MM.1S (cell line): Measurements from ENCODE around the gene PROC.

Experiments used
- DNase-seq: peaks from one replicate; pipeline ENCODE4 v3.0.0-alpha.2; 2015
- H2AFZ ChIP-seq: fragments of 300-600 bp; sonication (generic); 2 replicates; pipeline ENCODE4 v1.6.0; 2016; ENCODE audit warnings: antibody characterized with exemption, low read length
- H3F3A ChIP-seq: fragments of 300-600 bp; sonication (generic); 2 replicates; pipeline ENCODE4 v1.6.1; 2016; ENCODE audit warnings: mild to moderate bottlenecking, antibody characterized with exemption, low read length, moderate library complexity, mixed read lengths; ENCODE audit not compliant: insufficient read depth
- H3K27ac ChIP-seq: fragments of 300-600 bp; sonication (generic); 2 replicates; pipeline ENCODE4 v1.5.1; 2016; ENCODE audit warnings: mild to moderate bottlenecking, low read length
- H3K27me3 ChIP-seq: fragments of 300-600 bp; sonication (generic); replicated peaks from 2 replicates; pipeline ENCODE4 v1.6.0; 2016; ENCODE audit warnings: low read length; ENCODE audit not compliant: insufficient read depth
- H3K36me3 ChIP-seq: fragments of 300-600 bp; sonication (generic); replicated peaks from 2 replicates; pipeline ENCODE4 v1.6.1; 2016; ENCODE audit warnings: mild to moderate bottlenecking, low read length, mixed read lengths; ENCODE audit not compliant: insufficient read depth
- H3K4me1 ChIP-seq: fragments of 300-600 bp; sonication (generic); 2 replicates; pipeline ENCODE4 v1.6.1; 2016; ENCODE audit warnings: low read length, mixed read lengths
- H3K4me2 ChIP-seq: fragments of 300-600 bp; sonication (generic); 2 replicates; pipeline ENCODE4 v1.6.0; 2016; ENCODE audit warnings: low read depth, low read length
- H3K4me3 ChIP-seq: fragments of 300-600 bp; sonication (generic); 2 replicates; pipeline ENCODE4 v1.5.1; 2016; ENCODE audit warnings: low read length, mixed read lengths
- H3K79me2 ChIP-seq: fragments of 300-600 bp; sonication (generic); 2 replicates; pipeline ENCODE4 v1.6.1; 2016; ENCODE audit warnings: mixed run types, low read length, mixed read lengths
- H3K9ac ChIP-seq: fragments of 300-600 bp; sonication (generic); 2 replicates; pipeline ENCODE4 v1.6.1; 2016; ENCODE audit warnings: low read length, mixed read lengths
- H3K9me2 ChIP-seq: fragments of 300-600 bp; sonication (generic); replicated peaks from 2 replicates; pipeline ENCODE4 v1.6.1; 2016; ENCODE audit warnings: mild to moderate bottlenecking, low read length, mixed read lengths; ENCODE audit not compliant: insufficient read depth
- H3K9me3 ChIP-seq: fragments of 300-600 bp; sonication (generic); replicated peaks from 2 replicates; pipeline ENCODE4 v1.6.1; 2016; ENCODE audit warnings: mild to moderate bottlenecking, low read length, mixed read lengths; ENCODE audit not compliant: insufficient read depth
- H4K20me1 ChIP-seq: fragments of 300-600 bp; sonication (generic); 2 replicates; pipeline ENCODE4 v1.6.1; 2016; ENCODE audit warnings: mild to moderate bottlenecking, low read length, moderate library complexity, mixed read lengths; ENCODE audit not compliant: insufficient read depth
- EZH2 ChIP-seq: fragments of 300-600 bp; sonication (generic); optimal IDR thresholded peaks from 2 replicates; pipeline ENCODE3; 2017; ENCODE audit warnings: low read depth, mild to moderate bottlenecking, antibody characterized with exemption, low read length, mixed read lengths
- EZH2phosphoT487 ChIP-seq: fragments of 300-600 bp; sonication (generic); IDR thresholded peaks from 2 replicates; pipeline ENCODE4 v1.6.1; 2018; ENCODE audit warnings: antibody characterized with exemption, low read length
- TF ChIP-seq, protein P1 (sequence below): fragments of 300-600 bp; sonication (generic); IDR thresholded peaks from 2 replicates; pipeline ENCODE4 v1.5.1; 2016; ENCODE audit warnings: antibody characterized with exemption, low read length, mixed read lengths

PROC gene

DNA sequence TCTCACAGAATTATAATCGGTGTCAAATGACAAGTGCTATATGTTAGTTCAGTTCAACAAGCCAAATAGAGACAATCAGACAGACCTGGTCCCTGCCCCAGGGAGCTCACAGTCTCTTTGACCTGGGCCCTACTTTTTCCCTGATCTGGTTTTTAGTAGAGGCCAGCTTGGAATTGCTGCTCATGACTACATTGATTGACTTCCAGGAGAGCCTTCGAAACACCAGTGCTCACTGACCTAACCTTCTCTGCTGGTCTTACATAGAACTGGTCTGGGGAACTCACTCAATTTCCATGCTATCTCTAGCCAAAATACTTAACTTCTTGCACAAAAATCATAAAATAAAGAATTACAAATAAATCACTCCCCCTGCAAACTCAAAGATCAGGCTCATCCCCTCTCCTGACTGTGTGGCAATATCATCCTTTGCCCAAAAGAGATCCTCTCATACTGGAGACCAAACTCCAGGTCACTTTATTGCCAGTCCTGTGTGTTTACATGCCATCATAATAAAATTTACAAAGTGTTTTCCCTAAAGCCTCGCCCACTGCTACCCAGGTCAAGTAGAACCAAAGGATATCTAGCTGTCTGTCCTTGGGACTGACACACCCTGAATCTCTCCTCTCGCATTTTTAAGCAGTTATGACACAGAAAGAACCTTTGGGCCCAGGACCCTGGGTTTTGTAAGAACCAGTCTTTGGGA, 53.2 kb downstream of the PROC start:
- TF ChIP-seq, protein P1, sequence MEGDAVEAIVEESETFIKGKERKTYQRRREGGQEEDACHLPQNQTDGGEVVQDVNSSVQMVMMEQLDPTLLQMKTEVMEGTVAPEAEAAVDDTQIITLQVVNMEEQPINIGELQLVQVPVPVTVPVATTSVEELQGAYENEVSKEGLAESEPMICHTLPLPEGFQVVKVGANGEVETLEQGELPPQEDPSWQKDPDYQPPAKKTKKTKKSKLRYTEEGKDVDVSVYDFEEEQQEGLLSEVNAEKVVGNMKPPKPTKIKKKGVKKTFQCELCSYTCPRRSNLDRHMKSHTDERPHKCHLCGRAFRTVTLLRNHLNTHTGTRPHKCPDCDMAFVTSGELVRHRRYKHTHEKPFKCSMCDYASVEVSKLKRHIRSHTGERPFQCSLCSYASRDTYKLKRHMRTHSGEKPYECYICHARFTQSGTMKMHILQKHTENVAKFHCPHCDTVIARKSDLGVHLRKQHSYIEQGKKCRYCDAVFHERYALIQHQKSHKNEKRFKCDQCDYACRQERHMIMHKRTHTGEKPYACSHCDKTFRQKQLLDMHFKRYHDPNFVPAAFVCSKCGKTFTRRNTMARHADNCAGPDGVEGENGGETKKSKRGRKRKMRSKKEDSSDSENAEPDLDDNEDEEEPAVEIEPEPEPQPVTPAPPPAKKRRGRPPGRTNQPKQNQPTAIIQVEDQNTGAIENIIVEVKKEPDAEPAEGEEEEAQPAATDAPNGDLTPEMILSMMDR, result no peak
- no peak for TF ChIP-seq EZH2phosphoT487
- TF ChIP-seq EZH2, result no peak
- H3K36me3 ChIP-seq, result no peaks in the 10 kb centered on the region

DNA sequence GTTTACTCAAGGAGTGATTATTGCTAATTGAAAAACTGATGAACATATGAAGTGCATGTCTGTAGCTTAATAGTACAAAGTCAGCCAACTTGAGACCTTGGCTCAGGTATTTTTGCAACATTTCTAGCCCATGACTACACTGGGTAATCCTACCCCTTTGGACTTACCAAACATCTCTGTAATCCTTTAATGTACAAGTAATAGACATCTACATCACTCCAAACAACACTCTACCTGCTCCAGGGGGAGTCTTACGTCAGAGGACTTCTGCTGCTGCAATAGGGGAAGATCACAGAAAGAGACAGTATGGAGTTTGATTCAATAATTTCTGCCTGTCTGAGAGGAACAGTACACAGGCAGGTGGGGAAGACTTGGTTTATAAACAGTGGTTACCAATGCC, 54.0 kb downstream of the PROC start:
- no peaks in the 10 kb centered on the region for H3K36me3 ChIP-seq
- no peaks in the 10 kb centered on the region for H3K9me2 ChIP-seq
- H3K4me3 ChIP-seq, result no peak overlapping the region
- no peak overlapping the region for H3K27ac ChIP-seq
- H2AFZ ChIP-seq, result no peak overlapping the region
- H3K9me3 ChIP-seq, result no peaks in the 10 kb centered on the region
- H3K4me2 ChIP-seq, result no peak overlapping the region
- H4K20me1 ChIP-seq, result no peaks in the 10 kb centered on the region
- no peaks in the 10 kb centered on the region for H3K79me2 ChIP-seq
- H3K27me3 ChIP-seq, result no peaks in the 10 kb centered on the region
- H3K9ac ChIP-seq, result no peak overlapping the region
- TF ChIP-seq EZH2 (no peak), EZH2phosphoT487 (no peak)
- TF ChIP-seq, protein P1, result no peak
- no peaks in the 10 kb centered on the region for H3F3A ChIP-seq
- no peak for DNase-seq
- H3K4me1 ChIP-seq, result no peaks in the 10 kb centered on the region

More for the DNA sequence above, 53.2 kb downstream of the PROC start:
- Histone ChIP-seq H3K4me2 (no peak overlapping the region), H3K9ac (no peak overlapping the region), H4K20me1 (no peaks in the 10 kb centered on the region), H3F3A (no peaks in the 10 kb centered on the region), H3K4me1 (no peaks in the 10 kb centered on the region), H3K27me3 (no peaks in the 10 kb centered on the region), H3K9me3 (no peaks in the 10 kb centered on the region), H3K79me2 (no peaks in the 10 kb centered on the region), H3K27ac (no peak overlapping the region), H3K4me3 (no peak overlapping the region), H3K9me2 (no peaks in the 10 kb centered on the region), H2AFZ (no peak overlapping the region)
- no peak for DNase-seq

DNA sequence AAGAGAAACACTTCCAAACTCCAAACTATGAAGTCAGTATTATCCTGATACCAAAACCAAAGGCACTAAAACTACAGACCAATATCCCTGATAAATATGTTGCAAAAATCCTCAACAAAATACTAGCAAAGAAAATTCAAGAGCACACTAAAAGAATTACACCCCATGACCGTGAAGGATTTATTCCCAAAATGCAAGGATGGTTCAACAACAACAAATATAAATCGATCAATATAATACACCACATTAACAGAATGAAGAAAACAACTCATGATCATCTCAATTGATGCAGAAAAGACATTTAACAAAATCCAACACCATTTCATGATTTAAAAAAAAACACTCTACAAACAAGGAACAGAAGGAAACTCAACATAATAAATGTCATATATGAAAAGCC, 57.6 kb downstream of the PROC start:
- no peak for DNase-seq
- TF ChIP-seq, protein P1, result no peak
- TF ChIP-seq EZH2 (no peak), EZH2phosphoT487 (no peak)
- H3K27me3 ChIP-seq, result no peaks in the 10 kb centered on the region

More for the DNA sequence above, 57.6 kb downstream of the PROC start:
- H3K9me3 ChIP-seq, result no peaks in the 10 kb centered on the region
- H3K79me2 ChIP-seq, result no peaks in the 10 kb centered on the region
- no peaks in the 10 kb centered on the region for H3K9me2 ChIP-seq
- no peaks in the 10 kb centered on the region for H3K4me1 ChIP-seq
- no peak overlapping the region for H3K4me3 ChIP-seq
- H3K27ac ChIP-seq, result no peak overlapping the region
- no peaks in the 10 kb centered on the region for H3F3A ChIP-seq
- H4K20me1 ChIP-seq, result no peaks in the 10 kb centered on the region
- no peak overlapping the region for H2AFZ ChIP-seq
- H3K4me2 ChIP-seq, result no peak overlapping the region
- no peak overlapping the region for H3K9ac ChIP-seq
- H3K36me3 ChIP-seq, result no peaks in the 10 kb centered on the region
